Amniotic stem cell (primary cell): ENCODE data around the gene SIDT2.
"Not testable (repeated sequence)": the region's sequence is repeated elsewhere in the genome, so short reads cannot be mapped to it uniquely, and the experiment has no call there.

Source experiments
- DNase-seq: peaks from one replicate; lab custom pipeline; 2025; lab: John Stamatoyannopoulos, UW

Gene SIDT2

GRCh38 chr11:117204283-117205080 is 25.9 kb downstream of the SIDT2 start:
- no peak for DNase-seq

DNA sequence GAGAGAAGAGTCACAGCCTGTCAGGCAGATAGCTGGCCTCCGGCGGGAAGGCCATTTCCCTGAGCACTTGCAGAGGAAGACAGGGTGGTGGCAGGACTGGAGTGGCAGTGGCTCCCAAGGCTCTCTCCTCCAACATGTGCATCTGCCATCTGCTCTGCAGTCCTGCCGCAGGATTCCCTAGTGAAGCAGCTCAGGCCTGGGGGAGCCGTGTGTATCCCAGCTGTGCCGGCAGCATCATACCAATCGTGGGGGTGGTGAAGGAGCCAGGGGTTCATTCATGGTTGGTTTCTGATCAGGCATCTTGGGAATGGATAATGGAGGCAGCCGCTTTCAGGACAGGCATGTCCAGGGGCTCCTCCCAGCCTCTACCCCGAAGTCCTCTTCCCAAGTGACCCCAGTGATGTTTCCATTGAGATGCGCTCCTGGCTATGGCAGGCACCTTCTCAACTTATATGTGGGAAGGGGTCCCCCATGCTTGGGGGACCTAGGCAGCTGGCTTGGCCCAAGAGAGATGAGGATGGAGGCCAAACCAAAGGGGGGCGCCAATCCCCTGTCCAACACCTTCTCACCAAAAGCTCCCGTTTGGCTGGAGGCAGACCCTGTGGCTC is 26.8 kb downstream of the SIDT2 start:
- no peak for DNase-seq

DNA sequence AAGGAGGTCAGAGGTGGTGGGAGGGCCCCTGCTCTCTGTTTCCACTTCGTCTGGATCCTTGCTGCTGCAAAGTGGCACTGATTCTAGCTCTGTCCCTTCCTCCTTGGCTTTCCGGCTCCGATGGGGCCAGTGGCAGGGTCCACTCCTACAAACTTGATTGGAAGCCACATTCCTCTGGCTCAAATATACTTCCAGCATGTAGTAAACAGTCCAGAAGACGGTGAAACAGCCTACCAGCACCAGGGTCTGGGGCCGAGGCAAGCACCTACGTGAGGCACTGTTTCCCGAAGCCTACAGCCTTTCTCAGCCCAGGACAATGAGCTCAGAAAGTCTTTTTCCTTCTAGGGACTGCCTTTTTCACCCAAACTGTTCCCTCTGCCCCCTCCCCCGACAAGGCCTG is 27.6 kb downstream of the SIDT2 start:
- DNase-seq = not testable (repeated sequence)

- DNase-seq = not testable (repeated sequence)
Measured at GRCh38 chr11:117206859-117207258, 28.3 kb downstream of the SIDT2 start.

DNA sequence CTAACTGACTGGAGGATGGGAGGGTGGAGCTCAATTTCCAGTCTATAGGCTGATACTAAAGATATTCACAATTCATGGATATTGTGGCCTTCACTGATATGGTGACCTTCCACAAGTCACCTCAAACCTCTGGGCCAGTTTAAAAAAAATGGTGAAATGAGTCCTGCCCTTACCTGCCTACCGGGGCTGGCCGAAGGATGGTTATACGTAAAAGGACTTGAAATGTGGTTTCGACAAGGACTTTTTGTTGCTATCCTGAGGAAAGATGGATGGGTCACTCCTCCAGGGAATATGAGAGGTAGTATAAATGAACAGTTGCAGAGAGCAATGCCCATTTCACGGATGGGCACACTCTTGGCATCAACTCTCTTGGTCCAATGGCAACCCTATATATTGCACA is 28.9 kb downstream of the SIDT2 start:
- DNase-seq = not testable (repeated sequence)

DNA sequence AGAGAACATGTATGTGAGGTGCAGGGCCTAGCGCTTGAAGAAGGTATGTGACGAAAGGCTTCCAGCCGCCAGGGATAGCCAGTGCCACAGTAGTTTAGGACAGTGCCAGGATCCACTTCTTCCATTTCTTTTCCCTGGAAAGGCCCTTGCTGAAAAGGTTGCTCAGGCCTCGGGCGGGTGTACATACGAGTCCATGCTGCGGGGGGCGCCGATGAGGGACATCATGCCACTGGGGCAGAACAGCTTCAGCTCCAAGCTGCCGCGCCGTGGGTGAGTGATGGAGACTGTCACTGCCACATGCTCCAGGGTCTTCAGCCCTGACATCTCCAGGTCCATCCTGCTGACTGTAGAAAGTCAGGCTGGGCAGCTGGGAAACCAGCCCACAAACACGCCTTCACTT is 30.2 kb downstream of the SIDT2 start:
- DNase-seq = not testable (repeated sequence)

- DNase-seq = peak; percentile 21
Measured at GRCh38 chr11:117209351-117210125, 31.0 kb downstream of the SIDT2 start.

GRCh38 chr11:117210620-117211019 is 32.1 kb downstream of the SIDT2 start:
- DNase-seq = no peak

GRCh38 chr11:117212697-117213355 is 34.3 kb downstream of the SIDT2 start:
- DNase-seq = no peak

GRCh38 chr11:117214404-117215110 is 36.0 kb downstream of the SIDT2 start:
- no peak for DNase-seq

DNA sequence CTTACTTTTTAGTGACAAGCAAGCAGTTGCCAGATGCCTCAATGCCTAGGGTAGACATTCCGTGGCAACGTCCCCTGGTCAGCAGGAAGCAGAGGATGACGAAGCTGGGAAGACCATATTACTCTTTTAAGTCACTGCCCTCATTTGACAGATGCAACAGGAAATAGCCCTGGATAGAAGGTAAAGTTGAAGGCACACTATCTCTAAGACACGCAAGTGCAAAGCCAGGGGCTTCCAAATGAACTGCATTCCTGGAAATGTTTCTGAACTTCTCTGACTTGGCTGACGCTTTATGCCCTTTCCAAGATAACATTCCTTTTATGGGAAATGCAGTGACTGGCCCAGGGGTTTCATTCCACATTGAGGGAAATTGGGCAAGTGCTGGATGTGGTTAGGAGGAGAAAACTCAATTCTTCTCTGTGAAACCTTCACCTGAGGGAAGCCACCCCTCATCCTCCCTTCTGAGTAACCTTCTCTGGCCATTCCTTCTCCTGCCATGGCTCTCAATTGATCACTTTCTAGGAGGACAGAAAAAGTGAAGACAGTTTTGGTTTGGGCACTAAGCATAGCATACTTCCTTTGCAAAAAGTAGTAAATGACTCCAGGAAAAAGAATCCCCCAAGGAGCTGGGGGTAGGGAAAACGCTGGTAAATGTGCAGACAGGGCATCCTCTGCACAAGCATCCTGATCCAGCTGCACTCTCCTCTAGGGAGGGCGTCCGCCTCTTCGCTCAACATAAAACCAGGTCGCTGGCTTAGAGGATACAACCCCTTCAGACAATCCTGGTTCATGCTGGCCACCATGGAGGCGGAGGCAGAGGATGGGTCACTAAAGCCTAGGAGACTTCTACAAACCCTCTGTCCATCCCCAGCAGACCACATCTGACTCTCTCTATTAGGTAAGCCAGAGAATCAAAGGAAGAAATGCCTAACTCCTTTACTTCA is 38.9 kb downstream of the SIDT2 start:
- no peak for DNase-seq

DNA sequence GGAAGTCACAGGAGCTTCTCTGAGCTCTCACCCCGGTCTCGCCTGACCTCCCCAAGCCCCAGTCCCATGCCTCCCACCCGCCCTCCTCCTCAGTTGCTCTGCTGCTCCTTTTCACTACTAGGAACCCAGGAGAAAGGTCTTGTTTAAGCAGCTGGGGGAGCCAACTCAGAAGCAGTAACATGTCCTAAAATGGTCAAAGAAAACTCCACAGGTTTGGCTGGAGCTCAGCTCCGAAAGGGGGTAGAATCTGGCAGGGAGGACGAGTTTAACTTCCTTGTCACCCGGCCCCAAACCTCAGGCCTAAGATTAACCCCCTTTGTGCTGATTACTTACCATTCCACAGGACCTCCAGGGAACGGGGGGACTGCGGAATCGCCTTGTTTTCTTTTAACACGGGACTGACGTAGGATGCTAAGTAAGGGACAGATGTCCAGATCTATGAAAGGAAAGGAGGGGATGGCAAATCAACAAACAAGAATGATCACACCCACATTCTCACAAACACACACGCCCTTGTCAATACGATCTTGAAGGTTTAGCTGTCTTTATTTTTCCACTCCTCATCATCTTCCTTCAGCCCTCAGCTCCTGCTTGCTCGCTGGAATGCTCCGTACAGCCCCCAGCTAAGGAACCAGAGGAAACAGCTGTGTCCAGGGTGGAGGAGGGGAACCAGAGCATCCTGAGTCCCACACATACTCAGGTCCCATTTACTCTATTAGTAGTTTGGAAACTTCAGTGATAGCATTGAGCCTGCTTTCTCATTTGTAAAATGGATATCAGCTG is 39.8 kb downstream of the SIDT2 start:
- no peak for DNase-seq

DNA sequence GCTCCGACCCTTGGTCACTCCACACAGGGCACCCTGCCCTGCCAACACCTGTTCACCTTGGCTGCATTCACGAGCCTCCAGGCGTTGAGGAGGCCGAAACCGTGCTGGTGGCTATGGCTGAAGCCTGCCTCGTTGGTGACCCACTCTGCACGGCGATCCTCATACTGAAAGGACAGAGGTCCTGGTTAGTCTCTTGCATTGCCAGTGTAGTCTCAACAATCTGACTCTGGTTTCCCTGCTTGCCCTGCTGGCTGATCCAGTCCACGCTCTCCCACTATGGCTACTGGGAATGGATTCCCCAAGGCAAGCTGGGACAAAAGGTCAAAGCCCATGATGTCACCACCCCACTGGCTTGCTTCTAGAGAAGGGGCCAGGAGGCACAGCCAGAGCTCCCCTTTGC is 40.5 kb downstream of the SIDT2 start:
- no peak for DNase-seq

- no peak for DNase-seq
Measured at GRCh38 chr11:117219455-117219854, 40.9 kb downstream of the SIDT2 start.

GRCh38 chr11:117219995-117220394 is 41.5 kb downstream of the SIDT2 start:
- DNase-seq = no peak

DNA sequence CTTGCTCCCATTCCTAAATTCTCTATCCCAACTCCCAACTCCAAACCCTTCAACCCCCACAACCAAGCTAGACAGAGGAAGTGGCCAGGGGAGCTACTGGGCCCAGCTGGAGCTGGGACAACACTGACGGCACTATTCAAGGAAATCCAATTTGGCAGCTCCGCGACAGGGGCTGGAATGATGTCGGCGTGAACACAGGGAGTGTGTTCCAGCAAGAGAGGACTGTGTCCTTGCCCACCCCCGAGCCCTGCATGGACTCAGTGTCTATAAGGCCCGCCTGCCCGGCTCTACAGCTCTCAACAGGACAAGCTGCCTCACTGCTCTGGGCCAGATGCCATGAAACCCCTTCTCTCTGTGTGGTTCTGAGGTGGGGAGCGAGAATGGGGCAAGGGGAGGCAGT is 42.0 kb downstream of the SIDT2 start:
- no peak for DNase-seq

- DNase-seq = no peak
Measured at GRCh38 chr11:117220999-117221774, 42.6 kb downstream of the SIDT2 start.

- DNase-seq = no peak
Measured at GRCh38 chr11:117221775-117222517, 43.4 kb downstream of the SIDT2 start.
